ENCODE data around the gene MINK1. TPM values are rescaled to one million over a fixed set of nuclear protein-coding genes. Genes with fewer than 3 reads are reported as not detected.
A peak's percentile ranks its signal among the peaks of the same experiment; 100 is the strongest.
"Not testable (repeated sequence)": the region's sequence is repeated elsewhere in the genome, so short reads cannot be mapped to it uniquely, and the experiment has no call there.

MINK1 gene
- total and polyA plus RNA-seq, 4 donors, result 22.2 to 97.5 (median 52.1) TPM

- Histone ChIP-seq H3K36me3 (ENCODE audit: control insufficient read depth in 1 of 2, insufficient read depth in 2 of 2, low read length in 1 of 2) (peaks cover 0 to 6% of the 10 kb centered on the region in 2 donors), H3K27ac (ENCODE audit: low read depth in 1 of 2, low read length in 2 of 2) (no peak overlapping the region), H3K9me3 (ENCODE audit: control insufficient read depth, low read length) (no peaks in the 10 kb centered on the region), H3K4me1 (ENCODE audit: control insufficient read depth in 1 of 2, insufficient read depth in 2 of 2, low read length in 2 of 2) (no peaks in the 10 kb centered on the region), H3K27me3 (ENCODE audit: control insufficient read depth in 1 of 2, insufficient read depth in 2 of 2, low read length in 1 of 2) (no peaks in the 10 kb centered on the region), H3K4me3 (ENCODE audit: low read length in 2 of 2) (no peak overlapping the region)
- intact Hi-C loops (cut with DNase I), result loop anchor here (5.0 to 10.0 kb wide), 2 partner anchors 84 to 188 kb away; partner anchors contain the start of genes CAMTA2 (in 2 of the 2) and ARRB2 (in 1 of the 2)
- WGBS, 2 donors, result 38 to 42% methylated on average over 64 to 65 of the region's 65 CpGs
- no peak for DNase-seq
- ATAC-seq (ENCODE audit: low FRiP score), result peak; percentile 62
Observed at GRCh38 chr17:4900231-4901107, 67.3 kb downstream of the MINK1 start.

- H3K4me3 ChIP-seq (ENCODE audit: low read length in 2 of 2), result no peak overlapping the region
- H3K9me3 ChIP-seq (ENCODE audit: control insufficient read depth, low read length), result no peaks in the 10 kb centered on the region
- H3K27ac ChIP-seq (ENCODE audit: low read depth in 1 of 2, low read length in 2 of 2), result no peak overlapping the region
- H3K27me3 ChIP-seq (ENCODE audit: control insufficient read depth in 1 of 2, insufficient read depth in 2 of 2, low read length in 1 of 2), result no peaks in the 10 kb centered on the region
- ATAC-seq (ENCODE audit: low FRiP score) (no peak), DNase-seq (no peak)
- H3K36me3 ChIP-seq (ENCODE audit: control insufficient read depth in 1 of 2, insufficient read depth in 2 of 2, low read length in 1 of 2), result peaks cover 0 to 5% of the 10 kb centered on the region in 2 donors
- intact Hi-C loops (cut with DNase I), result loop anchor here (5.0 to 10.0 kb wide), 2 partner anchors 84 to 189 kb away; partner anchors contain the start of genes CAMTA2 (in 2 of the 2) and ARRB2 (in 1 of the 2)
- H3K4me1 ChIP-seq (ENCODE audit: control insufficient read depth in 1 of 2, insufficient read depth in 2 of 2, low read length in 2 of 2), result no peaks in the 10 kb centered on the region
- 53 to 70% methylated on average over 37 of the region's 37 CpGs for WGBS, 2 donors
Observed at GRCh38 chr17:4901108-4901647, 68.0 kb downstream of the MINK1 start.

GRCh38 chr17:4901648-4902344, 68.7 kb downstream of the MINK1 start:
- intact Hi-C loops (cut with DNase I), result loop anchor here (5.0 to 10.0 kb wide), 2 partner anchors 83 to 189 kb away; partner anchors contain the start of genes CAMTA2 (in 2 of the 2) and ARRB2 (in 1 of the 2)
- peak in 1 of 2 donors; percentile 75 for DNase-seq
- Histone ChIP-seq H3K4me1 (ENCODE audit: control insufficient read depth in 1 of 2, insufficient read depth in 2 of 2, low read length in 2 of 2) (no peaks in the 10 kb centered on the region), H3K27me3 (ENCODE audit: control insufficient read depth in 1 of 2, insufficient read depth in 2 of 2, low read length in 1 of 2) (no peaks in the 10 kb centered on the region), H3K27ac (ENCODE audit: low read depth in 1 of 2, low read length in 2 of 2) (no peak overlapping the region), H3K36me3 (ENCODE audit: control insufficient read depth in 1 of 2, insufficient read depth in 2 of 2, low read length in 1 of 2) (no peaks in the 10 kb centered on the region), H3K4me3 (ENCODE audit: low read length in 2 of 2) (no peak overlapping the region), H3K9me3 (ENCODE audit: control insufficient read depth, low read length) (no peaks in the 10 kb centered on the region)
- ATAC-seq (ENCODE audit: low FRiP score), result peak; percentile 83
- WGBS, 2 donors, result 39 to 48% methylated on average over 48 of the region's 48 CpGs

- no peak overlapping the region for H3K27ac ChIP-seq (ENCODE audit: low read depth in 1 of 2, low read length in 2 of 2)
- WGBS, 2 donors, result 79 to 83% methylated on average over 8 of the region's 8 CpGs
- H3K9me3 ChIP-seq (ENCODE audit: control insufficient read depth, low read length), result no peaks in the 10 kb centered on the region
- no peak for DNase-seq
- H3K4me3 ChIP-seq (ENCODE audit: low read length in 2 of 2), result no peak overlapping the region
- H3K27me3 ChIP-seq (ENCODE audit: control insufficient read depth in 1 of 2, insufficient read depth in 2 of 2, low read length in 1 of 2), result no peaks in the 10 kb centered on the region
- H3K36me3 ChIP-seq (ENCODE audit: control insufficient read depth in 1 of 2, insufficient read depth in 2 of 2, low read length in 1 of 2), result no peaks in the 10 kb centered on the region
- no peak for ATAC-seq (ENCODE audit: low FRiP score)
- no peaks in the 10 kb centered on the region for H3K4me1 ChIP-seq (ENCODE audit: control insufficient read depth in 1 of 2, insufficient read depth in 2 of 2, low read length in 2 of 2)
- intact Hi-C loops (cut with DNase I), result loop anchor here (5.0 to 10.0 kb wide), 2 partner anchors 82 to 190 kb away; partner anchors contain the start of genes CAMTA2 (in 2 of the 2) and ARRB2 (in 1 of the 2)
Observed at GRCh38 chr17:4902540-4902939, 69.4 kb downstream of the MINK1 start.

- Histone ChIP-seq H3K36me3 (ENCODE audit: control insufficient read depth in 1 of 2, insufficient read depth in 2 of 2, low read length in 1 of 2) (no peaks in the 10 kb centered on the region), H3K9me3 (ENCODE audit: control insufficient read depth, low read length) (no peaks in the 10 kb centered on the region), H3K4me3 (ENCODE audit: low read length in 2 of 2) (no peak within 1 kb of the TSS), H3K4me1 (ENCODE audit: control insufficient read depth in 1 of 2, insufficient read depth in 2 of 2, low read length in 2 of 2) (no peaks in the 10 kb centered on the region), H3K27ac (ENCODE audit: low read depth in 1 of 2, low read length in 2 of 2) (no peak within 1 kb of the TSS), H3K27me3 (ENCODE audit: control insufficient read depth in 1 of 2, insufficient read depth in 2 of 2, low read length in 1 of 2) (no peaks in the 10 kb centered on the region)
- WGBS, 2 donors, result 22 to 23% methylated on average over 9 to 10 of the region's 10 CpGs
- no peak for ATAC-seq (ENCODE audit: low FRiP score)
- intact Hi-C loops (cut with DNase I), result loop anchor here (5.0 to 10.0 kb wide), 2 partner anchors 82 to 191 kb away; partner anchors contain the start of genes CAMTA2 (in 2 of the 2) and ARRB2 (in 1 of the 2)
- peak in 1 of 2 donors; percentile 77 for DNase-seq
Observed at GRCh38 chr17:4903051-4903818, 70.1 kb downstream of the MINK1 start, which contains the start of gene CHRNE. TSS of gene CHRNE (minus strand) at chr17:4903098. CDS start at chr17:4903063, 35 bp downstream.

GRCh38 chr17:4906642-4907041, 73.5 kb downstream of the MINK1 start:
- not testable (repeated sequence) for ATAC-seq (ENCODE audit: low FRiP score); DNase-seq; H3K4me3 ChIP-seq (ENCODE audit: low read length in 2 of 2); H3K4me1 ChIP-seq (ENCODE audit: control insufficient read depth in 1 of 2, insufficient read depth in 2 of 2, low read length in 2 of 2); H3K27me3 ChIP-seq (ENCODE audit: control insufficient read depth in 1 of 2, insufficient read depth in 2 of 2, low read length in 1 of 2); H3K9me3 ChIP-seq (ENCODE audit: control insufficient read depth, low read length); H3K36me3 ChIP-seq (ENCODE audit: control insufficient read depth in 1 of 2, insufficient read depth in 2 of 2, low read length in 1 of 2); H3K27ac ChIP-seq (ENCODE audit: low read depth in 1 of 2, low read length in 2 of 2)
- intact Hi-C loops (cut with DNase I), result loop anchor here (5.0 to 10.0 kb wide), 2 partner anchors 78 to 156 kb away; partner anchors contain the start of gene CAMTA2 (in 2 of the 2)

GRCh38 chr17:4908301-4908700, 75.2 kb downstream of the MINK1 start:
- Histone ChIP-seq H3K27me3 (ENCODE audit: control insufficient read depth in 1 of 2, insufficient read depth in 2 of 2, low read length in 1 of 2) (no peaks in the 10 kb centered on the region), H3K27ac (ENCODE audit: low read depth in 1 of 2, low read length in 2 of 2) (no peak overlapping the region), H3K9me3 (ENCODE audit: control insufficient read depth, low read length) (no peaks in the 10 kb centered on the region), H3K4me1 (ENCODE audit: control insufficient read depth in 1 of 2, insufficient read depth in 2 of 2, low read length in 2 of 2) (no peaks in the 10 kb centered on the region), H3K36me3 (ENCODE audit: control insufficient read depth in 1 of 2, insufficient read depth in 2 of 2, low read length in 1 of 2) (no peaks in the 10 kb centered on the region), H3K4me3 (ENCODE audit: low read length in 2 of 2) (no peak overlapping the region)
- WGBS, 2 donors, result 46 to 49% methylated on average over 10 of the region's 10 CpGs
- no peak for ATAC-seq (ENCODE audit: low FRiP score)
- no peak for DNase-seq
- intact Hi-C loops (cut with DNase I), result loop anchor here (5.0 to 10.0 kb wide), 2 partner anchors 76 to 154 kb away; partner anchors contain the start of gene CAMTA2 (in 2 of the 2)

Data from aorta (tissue), 5 donors.